Lower lobe of right lung (tissue), 2 donors: ENCODE measurements around the gene SARS1. TPM values are rescaled to one million over a fixed set of nuclear protein-coding genes. Genes with fewer than 3 reads are reported as not detected.

Experiments used
- ATAC-seq, 2 donors: fragments of 200-7000 bp; cut with Tn5 transposase; one replicate each; pipeline ENCODE4 v1.9.1; 2020 to 2022; ENCODE audit warnings: mild to moderate bottlenecking in 2 of 2, moderate library complexity in 2 of 2
- DNase-seq: peaks from one replicate; pipeline ENCODE4 v3.0.0-alpha.2; 2020
- H3K27ac ChIP-seq: fragments of 200-600 bp; one replicate; pipeline ENCODE4 v1.8.0; 2022
- H3K27me3 ChIP-seq: fragments of 200-600 bp; one replicate; pipeline ENCODE4 v1.8.0; 2022; ENCODE audit warnings: low read depth
- H3K36me3 ChIP-seq: fragments of 200-600 bp; one replicate; pipeline ENCODE4 v1.8.0; 2022; ENCODE audit warnings: mild to moderate bottlenecking
- H3K4me1 ChIP-seq: fragments of 200-600 bp; one replicate; pipeline ENCODE4 v1.8.0; 2022
- H3K4me3 ChIP-seq: fragments of 200-600 bp; one replicate; pipeline ENCODE4 v1.8.0; 2022; ENCODE audit warnings: mild to moderate bottlenecking
- H3K9me3 ChIP-seq: fragments of 200-600 bp; one replicate; pipeline ENCODE4 v1.8.0; 2022
- intact Hi-C: fragments of 100-400 bp; cut with DNase I; formaldehyde crosslinking; loops from one replicate; pipeline ENCODE4 v1.11.0; 2022
- total RNA-seq: library from RNA; stranded (reverse); fragmentation: NEBNext Ultra II Directional; extraction: Animal tissue kit (Norgen Biotek cat#: 25700); gene quantifications from one replicate; pipeline ENCODE4 v1.2.1, GENCODE V29; 2021
- TF ChIP-seq, protein P1 (sequence below): fragments of 200-600 bp; IDR thresholded peaks from one replicate; pipeline ENCODE4 v1.8.0; 2022; ENCODE audit warnings: antibody characterized with exemption, mild to moderate bottlenecking
- donor health status: DM: no; HTN: yes; CAD: no; lungs with severe emphysema.

The SARS1 gene
- total RNA-seq, 1 donor from 2014 or later, result 188 TPM

DNA sequence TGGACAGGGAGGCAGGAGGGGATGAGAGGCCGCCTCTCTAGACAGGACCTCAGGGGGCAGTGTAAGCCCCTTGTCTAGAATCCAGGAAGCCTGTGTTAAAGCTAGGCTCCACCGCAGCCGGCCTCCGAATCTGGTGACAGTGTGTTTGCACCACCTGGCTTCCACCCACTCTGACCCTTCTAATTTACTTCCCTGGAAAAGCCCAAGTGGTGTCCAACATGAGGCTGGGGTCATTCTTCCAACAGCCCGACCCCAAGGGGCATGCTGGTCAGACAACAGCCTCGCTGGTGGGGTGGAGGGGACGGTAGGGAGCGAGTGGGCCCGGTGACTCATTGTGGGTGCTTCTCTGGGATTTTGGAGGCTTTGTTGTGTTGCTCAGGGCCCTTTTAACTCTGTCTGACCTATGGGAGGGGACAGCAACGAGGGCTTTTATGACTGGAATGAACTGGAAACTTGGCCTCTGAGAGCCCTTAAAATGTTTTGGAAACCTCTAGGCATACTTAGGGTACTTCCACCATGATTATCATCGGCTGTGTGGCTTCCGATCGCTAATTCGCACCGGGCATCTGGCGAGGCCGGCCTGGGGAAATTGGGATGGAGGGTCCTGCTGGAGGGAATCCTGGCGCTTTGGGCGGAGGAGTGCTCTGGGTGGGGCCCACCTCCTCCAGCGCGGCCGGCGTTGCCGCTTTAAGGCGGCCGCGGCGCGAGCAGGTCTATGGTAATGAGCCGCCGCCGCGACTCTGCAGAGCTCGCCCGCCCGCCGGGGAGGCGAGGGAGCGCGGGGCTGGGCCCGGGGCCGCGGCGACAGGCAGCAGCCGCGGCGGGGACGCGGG, 35.3 kb downstream of the SARS1 start, which contains the start of gene CELSR2:
CELSR2 (plus strand) TSS at position 743 of the 833 bp plus-strand sequence. CDS start 541 bp downstream, outside the sequence.
- H3K4me3 ChIP-seq, result peak within 1 kb of the TSS; percentile 59
- peak; percentile 84 to 90 for ATAC-seq
- no peaks in the 10 kb centered on the region for H3K9me3 ChIP-seq
- peaks cover 6% of the 10 kb centered on the region for H3K27me3 ChIP-seq
- H3K4me1 ChIP-seq, result peaks cover 16% of the 10 kb centered on the region
- intact Hi-C loops, result no loop called here
- H3K27ac ChIP-seq, result no peak within 1 kb of the TSS
- peak; percentile 70 for DNase-seq
- TF ChIP-seq, protein P1, sequence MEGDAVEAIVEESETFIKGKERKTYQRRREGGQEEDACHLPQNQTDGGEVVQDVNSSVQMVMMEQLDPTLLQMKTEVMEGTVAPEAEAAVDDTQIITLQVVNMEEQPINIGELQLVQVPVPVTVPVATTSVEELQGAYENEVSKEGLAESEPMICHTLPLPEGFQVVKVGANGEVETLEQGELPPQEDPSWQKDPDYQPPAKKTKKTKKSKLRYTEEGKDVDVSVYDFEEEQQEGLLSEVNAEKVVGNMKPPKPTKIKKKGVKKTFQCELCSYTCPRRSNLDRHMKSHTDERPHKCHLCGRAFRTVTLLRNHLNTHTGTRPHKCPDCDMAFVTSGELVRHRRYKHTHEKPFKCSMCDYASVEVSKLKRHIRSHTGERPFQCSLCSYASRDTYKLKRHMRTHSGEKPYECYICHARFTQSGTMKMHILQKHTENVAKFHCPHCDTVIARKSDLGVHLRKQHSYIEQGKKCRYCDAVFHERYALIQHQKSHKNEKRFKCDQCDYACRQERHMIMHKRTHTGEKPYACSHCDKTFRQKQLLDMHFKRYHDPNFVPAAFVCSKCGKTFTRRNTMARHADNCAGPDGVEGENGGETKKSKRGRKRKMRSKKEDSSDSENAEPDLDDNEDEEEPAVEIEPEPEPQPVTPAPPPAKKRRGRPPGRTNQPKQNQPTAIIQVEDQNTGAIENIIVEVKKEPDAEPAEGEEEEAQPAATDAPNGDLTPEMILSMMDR, result no peak
- no peaks in the 10 kb centered on the region for H3K36me3 ChIP-seq

DNA sequence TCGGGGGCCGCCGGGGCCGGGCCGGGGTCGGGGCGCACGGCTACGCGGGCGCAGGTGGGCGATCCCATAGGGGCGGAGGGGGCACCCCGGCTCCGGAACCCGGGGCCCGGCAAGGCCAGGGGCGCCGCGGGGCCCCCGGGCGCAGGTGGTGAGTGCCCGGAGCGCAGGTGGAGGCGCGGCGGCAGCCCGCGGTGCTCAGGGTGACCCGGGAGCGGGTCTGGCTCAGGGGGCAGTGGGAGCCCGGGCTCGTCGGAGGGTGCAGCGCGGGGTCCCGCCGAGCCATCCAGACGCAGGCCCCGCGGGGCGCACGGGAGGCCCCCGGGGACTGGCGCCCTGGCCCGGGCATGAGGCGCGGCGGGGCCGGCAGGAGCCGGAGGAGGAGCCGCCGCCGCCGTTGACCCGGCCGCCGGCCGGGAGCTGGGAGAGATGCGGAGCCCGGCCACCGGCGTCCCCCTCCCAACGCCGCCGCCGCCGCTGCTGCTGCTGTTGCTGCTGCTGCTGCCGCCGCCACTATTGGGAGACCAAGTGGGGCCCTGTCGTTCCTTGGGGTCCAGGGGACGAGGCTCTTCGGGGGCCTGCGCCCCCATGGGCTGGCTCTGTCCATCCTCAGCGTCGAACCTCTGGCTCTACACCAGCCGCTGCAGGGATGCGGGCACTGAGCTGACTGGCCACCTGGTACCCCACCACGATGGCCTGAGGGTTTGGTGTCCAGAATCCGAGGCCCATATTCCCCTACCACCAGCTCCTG, 36.1 kb downstream of the SARS1 start:
- TF ChIP-seq, protein P1, result no peak
- peak overlapping the region; percentile 59 for H3K4me3 ChIP-seq
- intact Hi-C loops, result no loop called here
- peaks cover 24% of the 10 kb centered on the region for H3K4me1 ChIP-seq
- DNase-seq (no peak), ATAC-seq (peak; percentile 4 to 17)
- peaks cover 6% of the 10 kb centered on the region for H3K27me3 ChIP-seq
- H3K27ac ChIP-seq, result no peak overlapping the region
- no peaks in the 10 kb centered on the region for H3K9me3 ChIP-seq
- no peaks in the 10 kb centered on the region for H3K36me3 ChIP-seq

DNA sequence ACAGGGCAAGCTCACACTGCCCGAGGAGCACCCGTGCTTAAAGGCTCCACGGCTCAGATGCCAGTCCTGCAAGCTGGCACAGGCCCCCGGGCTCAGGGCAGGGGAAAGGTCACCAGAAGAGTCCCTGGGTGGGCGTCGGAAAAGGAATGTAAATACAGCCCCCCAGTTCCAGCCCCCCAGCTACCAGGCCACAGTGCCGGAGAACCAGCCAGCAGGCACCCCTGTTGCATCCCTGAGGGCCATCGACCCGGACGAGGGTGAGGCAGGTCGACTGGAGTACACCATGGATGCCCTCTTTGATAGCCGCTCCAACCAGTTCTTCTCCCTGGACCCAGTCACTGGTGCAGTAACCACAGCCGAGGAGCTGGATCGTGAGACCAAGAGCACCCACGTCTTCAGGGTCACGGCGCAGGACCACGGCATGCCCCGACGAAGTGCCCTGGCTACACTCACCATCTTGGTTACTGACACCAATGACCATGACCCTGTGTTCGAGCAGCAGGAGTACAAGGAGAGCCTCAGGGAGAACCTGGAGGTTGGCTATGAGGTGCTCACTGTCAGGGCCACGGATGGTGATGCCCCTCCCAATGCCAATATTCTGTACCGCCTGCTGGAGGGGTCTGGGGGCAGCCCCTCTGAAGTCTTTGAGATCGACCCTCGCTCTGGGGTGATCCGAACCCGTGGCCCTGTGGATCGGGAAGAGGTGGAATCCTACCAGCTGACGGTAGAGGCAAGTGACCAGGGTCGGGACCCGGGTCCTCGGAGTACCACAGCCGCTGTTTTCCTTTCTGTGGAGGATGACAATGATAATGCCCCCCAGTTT, 36.9 kb downstream of the SARS1 start:
- Histone ChIP-seq H3K27ac (no peak overlapping the region), H3K36me3 (no peaks in the 10 kb centered on the region), H3K9me3 (no peaks in the 10 kb centered on the region), H3K4me3 (peak overlapping the region; percentile 59), H3K27me3 (peaks cover 6% of the 10 kb centered on the region), H3K4me1 (peaks cover 31% of the 10 kb centered on the region)
- intact Hi-C loops, result no loop called here
- DNase-seq (no peak), ATAC-seq (no peak)
- TF ChIP-seq, protein P1, result no peak

DNA sequence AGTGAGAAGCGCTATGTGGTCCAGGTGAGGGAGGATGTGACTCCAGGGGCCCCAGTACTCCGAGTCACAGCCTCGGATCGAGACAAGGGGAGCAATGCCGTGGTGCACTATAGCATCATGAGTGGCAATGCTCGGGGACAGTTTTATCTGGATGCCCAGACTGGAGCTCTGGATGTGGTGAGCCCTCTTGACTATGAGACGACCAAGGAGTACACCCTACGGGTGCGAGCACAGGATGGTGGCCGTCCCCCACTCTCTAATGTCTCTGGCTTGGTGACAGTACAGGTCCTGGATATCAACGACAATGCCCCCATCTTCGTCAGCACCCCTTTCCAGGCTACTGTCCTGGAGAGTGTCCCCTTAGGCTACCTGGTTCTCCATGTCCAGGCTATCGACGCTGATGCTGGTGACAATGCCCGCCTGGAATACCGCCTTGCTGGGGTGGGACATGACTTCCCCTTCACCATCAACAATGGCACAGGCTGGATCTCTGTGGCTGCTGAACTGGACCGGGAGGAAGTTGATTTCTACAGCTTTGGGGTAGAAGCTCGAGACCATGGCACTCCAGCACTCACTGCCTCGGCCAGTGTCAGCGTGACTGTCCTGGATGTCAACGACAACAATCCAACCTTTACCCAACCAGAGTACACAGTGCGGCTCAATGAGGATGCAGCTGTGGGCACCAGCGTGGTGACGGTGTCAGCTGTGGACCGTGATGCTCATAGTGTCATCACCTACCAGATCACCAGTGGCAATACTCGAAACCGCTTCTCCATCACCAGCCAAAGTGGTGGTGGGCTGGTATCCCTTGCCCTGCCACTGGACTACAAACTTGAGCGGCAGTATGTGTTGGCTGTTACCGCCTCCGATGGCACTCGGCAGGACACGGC, 37.8 kb downstream of the SARS1 start:
- no peak for ATAC-seq
- Histone ChIP-seq H3K4me1 (peaks cover 31% of the 10 kb centered on the region), H3K27me3 (peaks cover 6% of the 10 kb centered on the region), H3K27ac (no peak overlapping the region), H3K36me3 (no peaks in the 10 kb centered on the region), H3K9me3 (no peaks in the 10 kb centered on the region), H3K4me3 (no peak overlapping the region)
- DNase-seq, result no peak
- intact Hi-C loops, result no loop called here
- TF ChIP-seq, protein P1, result no peak
